Natural killer cell (primary cell): ENCODE measurements around the gene WDR47. TPM values are rescaled to one million over a fixed set of nuclear protein-coding genes. Genes with fewer than 3 reads are reported as not detected.

Source experiments
- ATAC-seq, 3 donors: fragments of 150-1000 bp in 2 of 3; fragments of 200-7000 bp in 1 of 3; cut with Tn5 transposase; 1 replicate in 1 of 3; 2 replicates in 2 of 3; pipeline ENCODE4 v1.10.0; 2021; ENCODE audit warnings: mild to moderate bottlenecking in 2 of 3, moderate library complexity in 2 of 3
- DNase-seq, 2 donors: peaks; one replicate each; pipeline versions ENCODE4 v3.0.0 to v3.0.0-alpha.2; 2013 to 2021; ENCODE audit warnings: mixed read lengths in 1 of 2
- H3K27ac ChIP-seq: one replicate; pipeline ENCODE4 v1.5.1; 2013; ENCODE audit warnings: mild to moderate bottlenecking, low read length
- H3K27me3 ChIP-seq: one replicate; pipeline ENCODE4 v1.6.1; 2013; ENCODE audit warnings: low read length; ENCODE audit not compliant: control insufficient read depth, insufficient read depth
- H3K36me3 ChIP-seq: one replicate; pipeline ENCODE4 v1.6.1; 2013; ENCODE audit warnings: low read length; ENCODE audit not compliant: control insufficient read depth, insufficient read depth
- H3K4me1 ChIP-seq: one replicate; pipeline ENCODE4 v1.6.1; 2013; ENCODE audit warnings: low read length; ENCODE audit not compliant: control insufficient read depth, insufficient read depth
- H3K4me3 ChIP-seq: one replicate; pipeline ENCODE4 v1.5.1; 2013; ENCODE audit warnings: low read length
- H3K9me3 ChIP-seq: one replicate; pipeline ENCODE4 v1.6.1; 2013; ENCODE audit warnings: low read length; ENCODE audit not compliant: control insufficient read depth, insufficient read depth
- H3K27ac Mint-ChIP-seq, 2 donors: one replicate each; pipeline ENCODE4 v1.8.0; 2022; ENCODE audit warnings: mild to moderate bottlenecking in 2 of 2, mixed read lengths in 2 of 2, moderate library complexity in 1 of 2
- H3K27me3 Mint-ChIP-seq, 2 donors: one replicate each; pipeline ENCODE4 v1.8.0; 2022; ENCODE audit warnings: low read depth in 2 of 2, mixed read lengths in 2 of 2
- H3K36me3 Mint-ChIP-seq: one replicate; pipeline ENCODE4 v1.8.0; 2022; ENCODE audit warnings: mixed read lengths
- H3K4me1 Mint-ChIP-seq, 2 donors: one replicate each; pipeline ENCODE4 v1.8.0; 2022; ENCODE audit warnings: mixed read lengths in 2 of 2
- H3K4me3 Mint-ChIP-seq: one replicate; pipeline ENCODE4 v1.8.0; 2022; ENCODE audit warnings: mild to moderate bottlenecking, moderate library complexity, mixed read lengths
- H3K9me3 Mint-ChIP-seq, 2 donors: one replicate each; pipeline ENCODE4 v1.8.0; 2022; ENCODE audit warnings: mixed read lengths in 2 of 2
- CTCF ChIP-seq: fragments of 200-600 bp; IDR thresholded peaks from one replicate; pipeline ENCODE4 v1.8.0; 2022; ENCODE audit warnings: antibody characterized with exemption
- WGBS: methylation state at CpG from one replicate; pipeline ENCODE4 v1.1.7; 2013; ENCODE audit warnings: missing lambda C conversion rate; ENCODE audit not compliant: insufficient coverage; 5-methylcytosine and 5-hydroxymethylcytosine counted together
- intact Hi-C: fragments of 100-400 bp; cut with micrococcal nuclease; formaldehyde crosslinking; loops from one replicate; pipeline ENCODE4 v1.14.2; 2022
- total RNA-seq, 4 donors: library from RNA; stranded (reverse); fragments of 120-200 nt in 1 of 4; gene quantifications; one replicate each; pipeline versions ENCODE4 v1.2.3 to v1.2.4, GENCODE V29; 2013 to 2022

Gene WDR47
- total RNA-seq, 3 donors from 2014 or later (not counting 1 experiment from before 2014, with no cell fraction given) = 15.7 to 21.3 (median 17.2) TPM

GRCh38 chr1:108960719-108961118, 81.2 kb downstream of the WDR47 start:
- H3K9me3 Mint-ChIP-seq = no peaks in the 10 kb centered on the region
- Histone ChIP-seq H3K27me3 (peaks cover 3% of the 10 kb centered on the region), H3K36me3 (no peaks in the 10 kb centered on the region), H3K4me1 (peaks cover 38% of the 10 kb centered on the region), H3K4me3 (no peak overlapping the region), H3K27ac (no peak overlapping the region), H3K9me3 (peaks cover 4% of the 10 kb centered on the region)
- no peaks in the 10 kb centered on the region for H3K36me3 Mint-ChIP-seq
- ATAC-seq = no peak
- H3K4me3 Mint-ChIP-seq = no peak overlapping the region
- H3K4me1 Mint-ChIP-seq = peaks cover 44 to 47% of the 10 kb centered on the region in 2 donors
- H3K27me3 Mint-ChIP-seq = peaks cover 5 to 16% of the 10 kb centered on the region in 2 donors
- no peak for DNase-seq
- WGBS = 97% methylated on average over 4 of the region's 5 CpGs
- TF ChIP-seq CTCF = no peak
- intact Hi-C loops = loop anchor here (5.0 kb wide), 3 partner anchors 82 to 268 kb away; partner anchors contain the start of genes GPSM2, PRPF38B and WDR47
- no peak overlapping the region for H3K27ac Mint-ChIP-seq

GRCh38 chr1:108957888-108958287, 84.0 kb downstream of the WDR47 start:
- Mint-ChIP-seq H3K4me1 (peaks cover 51 to 59% of the 10 kb centered on the region in 2 donors), H3K27ac (peak overlapping the region in 1 of 2 donors; percentile 82), H3K36me3 (peaks cover 11% of the 10 kb centered on the region), H3K4me3 (no peak overlapping the region), H3K27me3 (peaks cover 5 to 19% of the 10 kb centered on the region in 2 donors), H3K9me3 (no peaks in the 10 kb centered on the region)
- TF ChIP-seq CTCF = no peak
- Histone ChIP-seq H3K4me3 (no peak overlapping the region), H3K9me3 (peaks cover 4% of the 10 kb centered on the region), H3K4me1 (peaks cover 34% of the 10 kb centered on the region), H3K27ac (no peak overlapping the region), H3K36me3 (no peaks in the 10 kb centered on the region), H3K27me3 (peaks cover 3% of the 10 kb centered on the region)
- no peak for DNase-seq
- no peak for ATAC-seq
- 97% methylated on average over 5 of the region's 5 CpGs for WGBS
- intact Hi-C loops = no loop called here

- peak overlapping the region; percentile 39 for H3K27ac ChIP-seq
- no peak for TF ChIP-seq CTCF
- DNase-seq (no peak), ATAC-seq (no peak)
- H3K27me3 ChIP-seq = peaks cover 3% of the 10 kb centered on the region
- Mint-ChIP-seq H3K27ac (peak overlapping the region; percentile 82 to 84), H3K4me1 (peaks cover 39 to 46% of the 10 kb centered on the region in 2 donors), H3K9me3 (no peaks in the 10 kb centered on the region), H3K4me3 (peak overlapping the region; percentile 79), H3K36me3 (peaks cover 11% of the 10 kb centered on the region), H3K27me3 (peaks cover 5 to 15% of the 10 kb centered on the region in 2 donors)
- H3K9me3 ChIP-seq = peaks cover 4% of the 10 kb centered on the region
- peaks cover 21% of the 10 kb centered on the region for H3K4me1 ChIP-seq
- H3K36me3 ChIP-seq = no peaks in the 10 kb centered on the region
- no peak overlapping the region for H3K4me3 ChIP-seq
- intact Hi-C loops = no loop called here
- 93% methylated on average over 3 of the region's 3 CpGs for WGBS
Observed at GRCh38 chr1:108955881-108956280, 86.0 kb downstream of the WDR47 start.

GRCh38 chr1:108955111-108955510, 86.8 kb downstream of the WDR47 start:
- Histone ChIP-seq H3K27me3 (peaks cover 3% of the 10 kb centered on the region), H3K9me3 (peaks cover 4% of the 10 kb centered on the region), H3K4me3 (no peak overlapping the region), H3K36me3 (no peaks in the 10 kb centered on the region), H3K4me1 (peaks cover 21% of the 10 kb centered on the region), H3K27ac (no peak overlapping the region)
- no peaks in the 10 kb centered on the region for H3K9me3 Mint-ChIP-seq
- no peak for DNase-seq
- WGBS = 98% methylated on average over 3 of the region's 3 CpGs
- H3K27me3 Mint-ChIP-seq = peaks cover 5 to 10% of the 10 kb centered on the region in 2 donors
- no peak overlapping the region for H3K4me3 Mint-ChIP-seq
- intact Hi-C loops = no loop called here
- peak overlapping the region in 1 of 2 donors; percentile 61 for H3K27ac Mint-ChIP-seq
- H3K36me3 Mint-ChIP-seq = peaks cover 11% of the 10 kb centered on the region
- peaks cover 36 to 39% of the 10 kb centered on the region in 2 donors for H3K4me1 Mint-ChIP-seq
- ATAC-seq = no peak
- TF ChIP-seq CTCF = no peak
